CD14-positive monocyte (primary cell): ENCODE results near the gene GRID2. TPM values are rescaled to one million over a fixed set of nuclear protein-coding genes. Genes with fewer than 3 reads are reported as not detected.

Experiments used
- DNase-seq, 3 donors: peaks; one replicate each; pipeline ENCODE4 v3.0.0-alpha.2; 2011 to 2022
- H2AFZ ChIP-seq: 2 replicates; pipeline ENCODE4 v1.6.0; 2012; ENCODE audit warnings: mild to moderate bottlenecking, low read depth, low read length, inconsistent platforms; ENCODE audit not compliant: insufficient read depth, poor library complexity, severe bottlenecking
- H3K27ac ChIP-seq, 2 donors: 1 replicate in 1 of 2; 2 replicates in 1 of 2; pipeline ENCODE4 v1.5.1; 2012 to 2013; ENCODE audit warnings: low read length in 2 of 2, control low read depth in 1 of 2, inconsistent platforms in 1 of 2, low read depth in 1 of 2, mild to moderate bottlenecking in 1 of 2
- H3K27me3 ChIP-seq, 2 donors: one replicate each; pipeline versions ENCODE4 v1.6.0 to v1.6.1; 2011 to 2013; ENCODE audit warnings: low read length in 2 of 2; ENCODE audit not compliant: control insufficient read depth in 2 of 2, insufficient read depth in 2 of 2
- H3K36me3 ChIP-seq, 2 donors: replicated peaks in 1 of 2; 1 replicate in 1 of 2; 2 replicates in 1 of 2; pipeline versions ENCODE4 v1.5.1 to v1.6.1; 2012 to 2013; ENCODE audit warnings: low read length in 2 of 2, control low read depth in 1 of 2, inconsistent platforms in 1 of 2, mild to moderate bottlenecking in 1 of 2; ENCODE audit not compliant: insufficient read depth in 2 of 2, control insufficient read depth in 1 of 2
- H3K4me1 ChIP-seq, 2 donors: 1 replicate in 1 of 2; 2 replicates in 1 of 2; pipeline versions ENCODE4 v1.5.1 to v1.6.1; 2012 to 2013; ENCODE audit warnings: low read length in 2 of 2, control low read depth in 1 of 2, inconsistent platforms in 1 of 2, mild to moderate bottlenecking in 1 of 2, moderate library complexity in 1 of 2; ENCODE audit not compliant: insufficient read depth in 2 of 2, control insufficient read depth in 1 of 2
- H3K4me2 ChIP-seq: replicated peaks from 2 replicates; pipeline ENCODE3; 2012; ENCODE audit warnings: low read length, moderate library complexity, mild to moderate bottlenecking; ENCODE audit not compliant: poor library complexity, severe bottlenecking; ENCODE audit errors: extremely low read depth
- H3K4me3 ChIP-seq, 3 experiments: fragments of 200-600 bp in 1 of 3; sonication (generic) in 1 of 3; replicated peaks in 1 of 3; 1 replicate in 2 of 3; 2 replicates in 1 of 3; pipeline ENCODE4 v1.5.1; 2011 to 2013; ENCODE audit warnings: low read length in 3 of 3, mild to moderate bottlenecking in 3 of 3, control low read depth in 2 of 3, low read depth in 2 of 3, inconsistent platforms in 1 of 3, moderate library complexity in 1 of 3
- H3K79me2 ChIP-seq: 2 replicates; pipeline ENCODE4 v1.6.0; 2012; ENCODE audit warnings: mild to moderate bottlenecking, control low read depth, inconsistent platforms, low read length, moderate library complexity; ENCODE audit not compliant: insufficient read depth
- H3K9ac ChIP-seq: 2 replicates; pipeline ENCODE4 v1.6.0; 2017; ENCODE audit warnings: low read length, mild to moderate bottlenecking; ENCODE audit not compliant: insufficient read depth, poor library complexity, severe bottlenecking
- H3K9me3 ChIP-seq, 2 donors: replicated peaks in 1 of 2; 1 replicate in 1 of 2; 2 replicates in 1 of 2; pipeline versions ENCODE4 v1.5.1 to v1.6.1; 2012 to 2013; ENCODE audit warnings: low read length in 2 of 2, control low read depth in 1 of 2; ENCODE audit not compliant: control insufficient read depth in 1 of 2, insufficient read depth in 1 of 2
- H4K20me1 ChIP-seq: 2 replicates; pipeline ENCODE4 v1.6.0; 2012; ENCODE audit warnings: mild to moderate bottlenecking, low read length, control low read depth, moderate library complexity; ENCODE audit not compliant: insufficient read depth
- H3K27ac Mint-ChIP-seq, 7 donors: one replicate each; pipeline ENCODE4 v1.8.0; 2020; ENCODE audit warnings: mild to moderate bottlenecking in 7 of 7, mixed read lengths in 7 of 7, moderate library complexity in 6 of 7, inconsistent platforms in 2 of 7
- H3K27me3 Mint-ChIP-seq, 3 donors: one replicate each; pipeline ENCODE4 v1.8.0; 2021 to 2022; ENCODE audit warnings: low read depth in 3 of 3, mild to moderate bottlenecking in 3 of 3, mixed read lengths in 3 of 3, moderate library complexity in 3 of 3, inconsistent platforms in 1 of 3
- H3K36me3 Mint-ChIP-seq, 2 donors: one replicate each; pipeline ENCODE4 v1.8.0; 2020; ENCODE audit warnings: mixed read lengths in 2 of 2, inconsistent platforms in 1 of 2, mild to moderate bottlenecking in 1 of 2
- H3K4me1 Mint-ChIP-seq: one replicate; pipeline ENCODE4 v1.8.0; 2020; ENCODE audit warnings: mild to moderate bottlenecking, mixed read lengths
- H3K4me3 Mint-ChIP-seq, 2 donors: one replicate each; pipeline ENCODE4 v1.8.0; 2020; ENCODE audit warnings: mild to moderate bottlenecking in 2 of 2, mixed read lengths in 2 of 2, moderate library complexity in 1 of 2
- H3K9me3 Mint-ChIP-seq, 7 donors: one replicate each; pipeline ENCODE4 v1.8.0; 2020 to 2022; ENCODE audit warnings: mixed read lengths in 7 of 7, mild to moderate bottlenecking in 6 of 7, moderate library complexity in 6 of 7, inconsistent platforms in 2 of 7
- WGBS: methylation state at CpG from one replicate; pipeline ENCODE4 v1.1.5; 2013; ENCODE audit warnings: missing lambda C conversion rate; ENCODE audit not compliant: insufficient coverage; 5-methylcytosine and 5-hydroxymethylcytosine counted together
- intact Hi-C, 2 donors: fragments of 100-400 bp; cut with micrococcal nuclease; formaldehyde crosslinking; loops; one replicate each; pipeline versions ENCODE4 v1.15.0 to v1.15.1; 2023
- polyA plus RNA-seq, 3 donors: library from polyadenylated mRNA; depleted of rRNA in 1 of 3; unstranded in 2 of 3; stranded (reverse) in 1 of 3; fragments of 300-500 nt in 2 of 3; fragments of >200 nt in 1 of 3; fragmentation: Illumina TruSeq in 2 of 3; gene quantifications; 1 replicate in 2 of 3; 2 replicates in 1 of 3; pipeline ENCODE4 v1.2.3, GENCODE V29; 2012 to 2021
- TF ChIP-seq, protein P1 (sequence below): fragments of 200-600 bp; IDR thresholded peaks from one replicate; pipeline ENCODE4 v1.8.0; 2022; ENCODE audit warnings: antibody characterized with exemption, mild to moderate bottlenecking

The GRID2 gene
- polyA plus RNA-seq, 3 donors = not detected

DNA sequence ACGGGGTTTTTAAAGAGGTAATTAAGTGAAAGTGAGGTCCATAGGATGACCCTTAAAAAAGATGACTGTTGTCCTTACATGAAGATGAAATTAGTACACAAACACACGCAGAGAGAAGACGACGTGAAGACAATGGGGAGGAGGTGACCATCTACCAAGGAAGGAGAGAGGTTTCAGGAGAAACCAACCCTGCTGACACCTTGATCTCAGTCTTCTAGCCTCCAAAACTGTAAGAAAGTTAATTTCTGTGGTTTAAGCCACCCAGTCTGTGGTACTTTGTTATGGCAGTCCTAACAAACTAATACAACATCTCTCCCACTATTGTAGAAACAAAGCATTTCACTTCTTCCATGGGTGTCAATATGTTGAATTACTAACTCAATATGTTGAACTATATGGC, 1385.2 kb downstream of the GRID2 start:
- H3K27ac Mint-ChIP-seq = no peak overlapping the region
- no peak overlapping the region for H3K27ac ChIP-seq
- no peaks in the 10 kb centered on the region for H3K4me1 ChIP-seq
- H3K9me3 ChIP-seq = peaks cover 0 to 3% of the 10 kb centered on the region in 2 donors
- intact Hi-C loops = no loop called here
- no peak overlapping the region for H3K4me3 Mint-ChIP-seq
- TF ChIP-seq, protein P1, sequence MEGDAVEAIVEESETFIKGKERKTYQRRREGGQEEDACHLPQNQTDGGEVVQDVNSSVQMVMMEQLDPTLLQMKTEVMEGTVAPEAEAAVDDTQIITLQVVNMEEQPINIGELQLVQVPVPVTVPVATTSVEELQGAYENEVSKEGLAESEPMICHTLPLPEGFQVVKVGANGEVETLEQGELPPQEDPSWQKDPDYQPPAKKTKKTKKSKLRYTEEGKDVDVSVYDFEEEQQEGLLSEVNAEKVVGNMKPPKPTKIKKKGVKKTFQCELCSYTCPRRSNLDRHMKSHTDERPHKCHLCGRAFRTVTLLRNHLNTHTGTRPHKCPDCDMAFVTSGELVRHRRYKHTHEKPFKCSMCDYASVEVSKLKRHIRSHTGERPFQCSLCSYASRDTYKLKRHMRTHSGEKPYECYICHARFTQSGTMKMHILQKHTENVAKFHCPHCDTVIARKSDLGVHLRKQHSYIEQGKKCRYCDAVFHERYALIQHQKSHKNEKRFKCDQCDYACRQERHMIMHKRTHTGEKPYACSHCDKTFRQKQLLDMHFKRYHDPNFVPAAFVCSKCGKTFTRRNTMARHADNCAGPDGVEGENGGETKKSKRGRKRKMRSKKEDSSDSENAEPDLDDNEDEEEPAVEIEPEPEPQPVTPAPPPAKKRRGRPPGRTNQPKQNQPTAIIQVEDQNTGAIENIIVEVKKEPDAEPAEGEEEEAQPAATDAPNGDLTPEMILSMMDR = no peak
- H3K4me2 ChIP-seq = no peak overlapping the region
- H3K27me3 ChIP-seq = no peaks in the 10 kb centered on the region
- H3K4me3 ChIP-seq = no peak overlapping the region
- no peaks in the 10 kb centered on the region for H4K20me1 ChIP-seq
- H3K9ac ChIP-seq = no peak overlapping the region
- H3K9me3 Mint-ChIP-seq = peaks cover 0 to under 1% (median 0%) of the 10 kb centered on the region in 7 donors
- DNase-seq = no peak
- no peaks in the 10 kb centered on the region for H3K36me3 Mint-ChIP-seq
- no peaks in the 10 kb centered on the region for H3K36me3 ChIP-seq
- no peaks in the 10 kb centered on the region for H3K79me2 ChIP-seq
- H2AFZ ChIP-seq = no peak overlapping the region
- no peaks in the 10 kb centered on the region for H3K4me1 Mint-ChIP-seq
- no peaks in the 10 kb centered on the region for H3K27me3 Mint-ChIP-seq
- 100% methylated on average over 1 of the region's 4 CpGs for WGBS

DNA sequence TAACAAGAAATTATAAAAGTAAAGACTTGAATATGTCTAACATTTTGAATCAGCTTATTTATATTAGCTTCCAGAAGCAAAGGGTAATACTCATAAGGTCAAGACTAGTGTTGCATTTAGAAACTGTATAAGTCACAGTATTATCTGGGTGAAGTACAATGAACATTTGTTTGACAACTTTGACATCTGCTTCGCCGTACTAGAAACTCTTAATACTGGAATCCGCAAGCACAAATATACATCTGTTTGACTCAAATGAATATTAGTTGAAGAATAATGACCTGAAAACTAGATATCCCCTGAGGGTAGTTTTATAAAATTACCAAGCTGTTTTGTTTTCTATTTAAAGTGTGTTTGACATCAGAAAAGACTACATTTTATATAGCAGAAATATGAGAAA, 1389.4 kb downstream of the GRID2 start:
- Histone ChIP-seq H3K4me2 (no peak overlapping the region), H2AFZ (no peak overlapping the region), H3K27me3 (no peaks in the 10 kb centered on the region), H3K4me1 (no peaks in the 10 kb centered on the region), H3K9me3 (no peaks in the 10 kb centered on the region), H3K9ac (no peak overlapping the region), H4K20me1 (no peaks in the 10 kb centered on the region), H3K4me3 (no peak overlapping the region), H3K79me2 (no peaks in the 10 kb centered on the region), H3K36me3 (no peaks in the 10 kb centered on the region), H3K27ac (no peak overlapping the region)
- H3K27ac Mint-ChIP-seq = no peak overlapping the region
- no peak overlapping the region for H3K4me3 Mint-ChIP-seq
- intact Hi-C loops = no loop called here
- H3K4me1 Mint-ChIP-seq = no peaks in the 10 kb centered on the region
- peaks cover 0 to 6% (median 0%) of the 10 kb centered on the region in 7 donors for H3K9me3 Mint-ChIP-seq
- no peaks in the 10 kb centered on the region for H3K36me3 Mint-ChIP-seq
- WGBS = no CpG with 5 or more reads among the region's 3 CpGs
- TF ChIP-seq, protein P1 = no peak
- DNase-seq = no peak
- no peaks in the 10 kb centered on the region for H3K27me3 Mint-ChIP-seq
